SKM-1 (cell line): Measurements from ENCODE around the gene ELF5.

Source experiments
- DNase-seq: peaks from one replicate; lab custom pipeline; 2025; ENCODE audit not compliant: unreplicated experiment; lab: John Stamatoyannopoulos, UW

The ELF5 gene

GRCh38 chr11:34458525-34458924 lies 55.1 kb downstream of the ELF5 start:
- DNase-seq = no peak

GRCh38 chr11:34457607-34458006 lies 56.0 kb downstream of the ELF5 start:
- no peak for DNase-seq

DNA sequence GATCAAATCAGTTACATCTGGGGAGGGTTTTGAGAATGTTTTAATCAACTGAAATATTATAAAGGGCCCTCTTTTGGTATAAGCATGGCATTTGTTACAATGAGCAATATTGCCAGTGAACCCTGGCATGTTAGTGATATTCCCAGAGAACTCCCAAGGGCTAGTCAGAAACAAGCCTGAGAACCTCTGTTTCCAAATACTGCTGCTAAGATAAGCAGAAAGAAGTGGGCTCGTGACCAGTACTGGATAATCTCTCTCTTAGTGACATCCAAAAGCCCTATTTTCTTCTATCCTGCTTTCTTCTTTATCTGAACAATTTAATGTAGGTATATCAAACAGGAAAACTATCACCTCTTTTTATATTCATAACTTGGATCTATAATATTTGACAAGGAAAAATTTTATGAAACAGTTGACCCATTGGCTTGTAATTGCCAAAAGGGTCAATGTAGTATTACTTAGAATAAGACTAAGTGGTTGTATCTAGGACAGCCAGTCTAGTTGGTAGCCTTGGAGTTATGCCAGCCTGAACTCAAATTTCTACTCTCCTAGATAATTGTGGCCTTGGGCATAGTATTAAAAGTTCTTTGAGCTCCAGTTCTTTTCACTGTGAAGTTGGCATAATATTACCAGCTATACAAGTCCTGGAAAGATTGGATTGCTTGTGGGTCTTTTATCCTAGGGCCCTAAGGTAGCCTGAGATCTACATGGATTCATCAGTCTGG lies 59.1 kb downstream of the ELF5 start:
- DNase-seq = no peak

GRCh38 chr11:34451053-34451452 lies 62.5 kb downstream of the ELF5 start:
- DNase-seq = no peak

GRCh38 chr11:34449013-34449412 lies 64.6 kb downstream of the ELF5 start:
- DNase-seq = peak; percentile 34

GRCh38 chr11:34448223-34448994 lies 65.2 kb downstream of the ELF5 start:
- no peak for DNase-seq

DNA sequence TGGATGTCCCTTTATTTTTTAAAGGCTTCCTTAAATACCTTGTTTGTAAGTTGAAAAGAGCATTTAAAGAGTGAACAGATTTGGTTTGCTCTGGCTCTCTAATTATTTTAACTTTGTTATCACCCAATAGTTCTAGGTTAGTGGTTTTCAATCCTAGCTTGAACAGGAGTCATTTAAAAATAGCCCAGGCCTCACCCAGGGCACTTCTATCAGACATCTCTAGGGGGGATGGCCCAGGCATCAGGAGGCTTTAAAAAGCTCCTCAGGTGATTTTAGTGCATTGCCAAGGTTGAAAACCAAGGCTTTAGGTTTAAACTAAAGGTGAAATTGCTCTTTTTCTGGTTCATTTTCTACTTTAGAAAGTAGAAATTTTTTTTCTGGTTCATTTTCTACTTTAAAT lies 66.5 kb downstream of the ELF5 start:
- no peak for DNase-seq

DNA sequence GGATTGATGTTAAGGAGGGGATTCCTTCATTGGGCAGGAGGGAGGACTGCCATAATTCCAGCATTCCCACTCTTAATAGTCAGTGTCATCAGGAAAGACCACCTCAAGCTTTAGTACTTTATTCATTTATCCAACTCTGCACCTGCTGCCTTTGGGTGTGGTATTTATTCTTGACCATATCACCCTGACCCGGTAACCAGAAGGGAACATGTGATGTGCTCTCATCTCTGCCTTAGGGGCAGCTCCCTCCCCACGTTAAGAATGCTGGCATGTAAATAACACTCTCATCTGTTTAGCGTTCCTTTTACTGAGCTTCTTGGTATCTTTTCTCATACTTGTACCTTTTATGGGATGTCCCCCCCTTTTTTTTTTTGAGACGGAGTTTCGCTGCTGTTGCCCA lies 67.2 kb downstream of the ELF5 start:
- DNase-seq = no peak

DNA sequence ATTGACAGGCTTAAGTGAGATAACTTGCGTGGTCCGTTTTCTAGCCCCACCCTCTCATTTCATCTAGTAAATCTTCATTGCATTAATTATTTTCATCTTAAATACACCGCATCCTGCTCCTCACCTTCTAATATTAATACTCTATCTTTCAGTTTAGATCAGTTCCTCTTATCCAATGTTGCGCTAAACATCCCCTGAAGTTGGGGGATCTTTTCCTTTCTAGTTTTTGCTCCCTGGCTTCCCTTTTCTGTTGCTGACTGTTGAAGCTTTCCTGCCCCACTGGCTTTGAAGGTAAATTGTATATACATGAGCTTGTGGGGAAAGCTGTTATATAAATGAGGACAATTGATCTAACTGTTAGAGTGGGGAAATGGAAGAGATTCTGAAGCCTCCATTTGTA lies 67.6 kb downstream of the ELF5 start:
- no peak for DNase-seq

GRCh38 chr11:34444428-34444827 lies 69.2 kb downstream of the ELF5 start:
- DNase-seq = no peak

GRCh38 chr11:34443136-34443535 lies 70.5 kb downstream of the ELF5 start:
- DNase-seq = no peak

- DNase-seq = no peak
Measured at GRCh38 chr11:34441814-34442213, 71.8 kb downstream of the ELF5 start.

- DNase-seq = no peak
Measured at GRCh38 chr11:34439610-34440198, 73.9 kb downstream of the ELF5 start.

GRCh38 chr11:34438529-34439507 lies 74.8 kb downstream of the ELF5 start, which contains the start of gene CAT:
Gene CAT (plus strand): TSS chr11:34438934. CDS start chr11:34439014, 80 bp downstream.
- peak; percentile 97 for DNase-seq

DNA sequence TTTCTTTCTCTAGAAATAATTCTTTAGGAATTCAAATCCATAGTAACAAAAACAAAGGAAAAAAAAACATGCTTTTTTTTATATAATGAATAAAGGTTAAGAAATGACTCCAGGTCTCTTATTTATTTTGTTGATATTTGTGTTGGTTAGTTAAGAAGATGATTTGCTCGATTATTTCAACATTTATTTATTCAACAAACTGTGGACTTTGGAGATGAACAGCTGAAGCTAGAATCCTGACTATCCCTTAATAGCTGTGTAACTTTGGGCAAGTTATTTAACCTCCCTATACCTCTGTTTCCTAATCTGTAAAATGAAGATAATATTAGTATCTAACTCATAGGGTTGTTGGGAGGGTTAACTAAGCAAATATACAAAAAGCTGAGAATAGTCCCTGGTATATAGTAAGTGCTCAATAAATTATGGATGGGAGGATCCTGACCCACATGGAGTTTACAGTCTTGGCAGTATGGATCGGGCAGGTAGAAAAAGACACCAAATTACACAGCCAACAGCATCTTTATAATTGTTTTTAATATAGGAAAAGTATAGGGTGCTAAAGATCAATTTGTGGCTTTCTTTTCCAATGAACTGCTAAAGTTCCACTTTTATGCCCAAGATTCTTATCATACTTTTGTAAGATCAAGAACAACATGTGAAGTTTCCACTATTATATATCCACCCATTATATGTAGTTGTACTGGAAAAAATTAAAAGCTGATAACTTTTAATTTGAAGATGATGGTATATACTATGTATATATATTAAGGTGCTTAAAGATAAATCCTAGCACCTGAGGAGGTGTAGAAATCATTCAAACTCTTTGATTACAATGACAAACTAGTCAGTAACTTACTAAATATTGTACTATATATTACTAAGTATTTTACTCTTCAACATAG lies 76.1 kb downstream of the ELF5 start:
- DNase-seq = no peak

DNA sequence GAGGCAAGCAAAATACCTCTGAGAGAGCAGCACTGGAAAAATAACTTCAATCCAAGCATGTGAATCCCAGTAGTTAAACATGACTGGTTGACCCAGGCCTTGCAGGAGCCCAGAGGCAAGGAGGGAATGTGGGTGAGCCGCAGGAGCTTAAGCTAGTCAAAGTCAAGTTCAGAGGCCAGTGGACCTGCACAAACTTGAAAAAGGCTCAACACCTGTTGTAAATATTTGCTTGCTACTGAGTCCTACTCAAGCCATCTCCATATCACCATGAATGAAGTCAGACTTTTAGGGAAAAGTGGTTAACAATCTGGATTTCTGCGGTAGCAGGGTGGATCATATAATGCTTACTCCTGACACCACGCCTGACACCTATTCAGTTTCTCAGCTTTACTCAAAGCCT lies 79.7 kb downstream of the ELF5 start:
- no peak for DNase-seq

DNA sequence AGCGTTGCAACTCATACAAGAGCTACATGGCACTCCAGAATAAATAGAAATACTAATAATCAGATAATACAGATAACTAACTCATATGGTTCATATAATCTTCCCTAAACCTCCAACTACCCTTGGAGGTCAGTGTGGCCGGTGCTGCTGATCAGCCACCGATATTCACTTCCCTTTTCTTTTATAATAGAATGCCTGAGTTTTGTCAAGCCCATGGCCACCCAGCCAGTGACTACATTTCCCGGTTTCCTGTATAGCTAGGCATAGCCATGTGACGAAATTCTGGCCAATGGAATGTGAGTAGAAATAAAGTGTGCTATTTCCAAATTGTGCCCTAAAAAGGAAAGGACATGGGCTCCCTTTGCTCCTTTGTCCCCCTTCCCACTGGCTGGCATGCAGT lies 80.8 kb downstream of the ELF5 start:
- DNase-seq = peak; percentile 38

- DNase-seq = peak; percentile 70
Measured at GRCh38 chr11:34431979-34432378, 81.6 kb downstream of the ELF5 start.
